ENCODE data around the gene PAPPA. TPM values are rescaled to one million over a fixed set of nuclear protein-coding genes. Genes with fewer than 3 reads are reported as not detected.

PAPPA gene
- total RNA-seq, 2 experiments from 2014 or later = not detected

DNA sequence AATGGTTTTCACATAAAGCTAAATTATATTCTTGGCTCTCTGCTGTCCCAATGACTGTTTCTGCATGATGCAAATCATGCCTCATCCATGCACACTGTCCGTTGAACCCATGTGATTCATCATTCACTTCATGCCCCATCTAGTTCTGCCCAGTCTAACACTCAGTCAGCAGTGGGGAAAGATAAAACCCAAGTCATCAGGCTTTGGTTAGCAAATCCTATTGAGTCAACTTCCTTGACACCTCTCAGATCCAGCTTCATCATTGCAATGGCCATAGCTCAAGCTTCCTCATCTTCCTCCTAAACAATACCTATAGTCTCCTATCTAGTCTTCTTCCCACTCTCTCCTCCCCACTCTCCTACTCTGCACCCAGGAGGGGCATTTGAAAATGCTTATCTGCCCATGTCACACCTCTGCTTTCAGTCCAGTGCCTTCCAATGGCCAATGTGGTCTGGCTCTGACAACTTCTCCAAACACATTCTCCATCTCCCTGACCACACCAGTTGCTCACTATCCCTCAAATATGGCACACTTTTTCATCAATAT is 267.5 kb downstream of the PAPPA start:
- CTCF ChIA-PET = no interaction called here
- Mint-ChIP-seq H3K27me3 (no peaks in the 10 kb centered on the region), H3K9me3 (no peaks in the 10 kb centered on the region), H3K4me3 (no peak overlapping the region), H3K27ac (no peak overlapping the region), H3K4me1 (ENCODE audit: low read depth) (no peaks in the 10 kb centered on the region), H3K36me3 (ENCODE audit: low read depth) (peaks cover 9% of the 10 kb centered on the region)
- ATAC-seq (no peak), DNase-seq (no peak)
- TF ChIP-seq CTCF (IDR thresholded peaks at IDR 0.05) = no peak
- POLR2A ChIA-PET = no interaction called here
- intact Hi-C loops (cut with micrococcal nuclease) = no loop called here

GRCh38 chr9:116422119-116422979 is 268.8 kb downstream of the PAPPA start:
- no peak for TF ChIP-seq CTCF (IDR thresholded peaks at IDR 0.05)
- H3K27ac Mint-ChIP-seq = no peak overlapping the region
- no peaks in the 10 kb centered on the region for H3K27me3 Mint-ChIP-seq
- no peak for DNase-seq
- intact Hi-C loops (cut with micrococcal nuclease) = no loop called here
- H3K9me3 Mint-ChIP-seq = no peaks in the 10 kb centered on the region
- CTCF ChIA-PET = no interaction called here
- H3K36me3 Mint-ChIP-seq (ENCODE audit: low read depth) = peaks cover 8% of the 10 kb centered on the region
- H3K4me1 Mint-ChIP-seq (ENCODE audit: low read depth) = no peaks in the 10 kb centered on the region
- ATAC-seq = no peak
- POLR2A ChIA-PET = no interaction called here
- no peak overlapping the region for H3K4me3 Mint-ChIP-seq

DNA sequence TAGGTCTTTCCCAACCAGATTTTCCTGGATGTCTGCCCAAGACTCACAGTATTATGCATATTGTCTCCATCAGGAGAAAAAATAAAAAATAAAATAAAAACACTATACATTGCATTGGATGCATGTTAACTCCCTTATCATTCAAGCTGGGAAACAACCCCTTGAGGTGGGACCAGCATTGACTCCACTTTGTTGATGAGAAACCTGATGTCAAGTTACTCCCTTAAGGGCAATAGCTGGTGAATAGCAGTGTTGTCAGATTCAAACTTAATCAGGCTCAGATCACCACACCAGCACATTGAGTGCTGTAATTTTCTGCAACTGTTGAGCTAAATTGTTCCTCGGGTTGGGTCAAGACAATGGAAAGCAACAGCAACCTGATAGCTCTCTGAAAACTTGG is 269.6 kb downstream of the PAPPA start:
- H3K36me3 Mint-ChIP-seq (ENCODE audit: low read depth) = peaks cover 10% of the 10 kb centered on the region
- TF ChIP-seq CTCF (IDR thresholded peaks at IDR 0.05) = no peak
- no peak overlapping the region for H3K27ac Mint-ChIP-seq
- no peak for ATAC-seq
- H3K4me1 Mint-ChIP-seq (ENCODE audit: low read depth) = no peaks in the 10 kb centered on the region
- intact Hi-C loops (cut with micrococcal nuclease) = no loop called here
- ChIA-PET POLR2A (no interaction called here), CTCF (no interaction called here)
- no peak for DNase-seq
- no peaks in the 10 kb centered on the region for H3K9me3 Mint-ChIP-seq
- H3K4me3 Mint-ChIP-seq = no peak overlapping the region
- H3K27me3 Mint-ChIP-seq = no peaks in the 10 kb centered on the region

DNA sequence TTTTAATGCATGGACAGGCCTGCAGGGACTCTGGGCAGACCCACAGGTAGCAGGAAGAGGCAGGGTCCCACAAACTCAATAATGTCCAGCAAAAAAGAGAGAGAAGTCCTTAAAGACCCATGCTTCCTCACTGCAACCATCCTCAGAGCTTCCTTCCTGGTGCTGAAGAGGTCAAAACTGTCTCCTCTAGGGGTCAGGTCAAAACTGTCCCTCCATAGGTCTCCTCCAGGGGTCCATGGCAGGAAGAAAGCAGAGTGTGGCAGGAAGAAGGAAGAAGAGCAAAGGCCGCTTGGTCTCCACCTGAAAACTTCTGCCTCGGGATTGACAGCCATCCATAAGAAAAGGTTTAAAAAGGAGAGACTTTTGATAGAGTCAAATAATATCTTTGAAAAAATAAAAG is 271.7 kb downstream of the PAPPA start:
- ATAC-seq = no peak
- POLR2A ChIA-PET = interaction anchor here (0.7 kb wide), 1 partner anchor 10 kb away, joined by 3 read pairs; no protein-coding TSS in a partner anchor
- Mint-ChIP-seq H3K4me1 (ENCODE audit: low read depth) (no peaks in the 10 kb centered on the region), H3K27me3 (no peaks in the 10 kb centered on the region), H3K27ac (no peak overlapping the region), H3K4me3 (no peak overlapping the region), H3K36me3 (ENCODE audit: low read depth) (peaks cover 3% of the 10 kb centered on the region), H3K9me3 (no peaks in the 10 kb centered on the region)
- CTCF ChIA-PET = no interaction called here
- no peak for TF ChIP-seq CTCF (IDR thresholded peaks at IDR 0.05)
- intact Hi-C loops (cut with micrococcal nuclease) = no loop called here
- no peak for DNase-seq

GRCh38 chr9:116430849-116431248 is 277.3 kb downstream of the PAPPA start:
- H3K36me3 Mint-ChIP-seq (ENCODE audit: low read depth) = peaks cover 3% of the 10 kb centered on the region
- no peaks in the 10 kb centered on the region for H3K9me3 Mint-ChIP-seq
- no peaks in the 10 kb centered on the region for H3K27me3 Mint-ChIP-seq
- ChIA-PET POLR2A (no interaction called here), CTCF (no interaction called here)
- H3K4me3 Mint-ChIP-seq = no peak overlapping the region
- intact Hi-C loops (cut with micrococcal nuclease) = no loop called here
- TF ChIP-seq CTCF (IDR thresholded peaks at IDR 0.05) = no peak
- DNase-seq = no peak
- no peak for ATAC-seq
- H3K27ac Mint-ChIP-seq = no peak overlapping the region
- no peaks in the 10 kb centered on the region for H3K4me1 Mint-ChIP-seq (ENCODE audit: low read depth)
